Measurements from ENCODE around the gene TBCCD1. TPM values are rescaled to one million over a fixed set of nuclear protein-coding genes. Genes with fewer than 3 reads are reported as not detected.

TBCCD1 gene
- total and polyA plus RNA-seq, 9 donors = 6.9 to 12.4 (median 10.6) TPM

DNA sequence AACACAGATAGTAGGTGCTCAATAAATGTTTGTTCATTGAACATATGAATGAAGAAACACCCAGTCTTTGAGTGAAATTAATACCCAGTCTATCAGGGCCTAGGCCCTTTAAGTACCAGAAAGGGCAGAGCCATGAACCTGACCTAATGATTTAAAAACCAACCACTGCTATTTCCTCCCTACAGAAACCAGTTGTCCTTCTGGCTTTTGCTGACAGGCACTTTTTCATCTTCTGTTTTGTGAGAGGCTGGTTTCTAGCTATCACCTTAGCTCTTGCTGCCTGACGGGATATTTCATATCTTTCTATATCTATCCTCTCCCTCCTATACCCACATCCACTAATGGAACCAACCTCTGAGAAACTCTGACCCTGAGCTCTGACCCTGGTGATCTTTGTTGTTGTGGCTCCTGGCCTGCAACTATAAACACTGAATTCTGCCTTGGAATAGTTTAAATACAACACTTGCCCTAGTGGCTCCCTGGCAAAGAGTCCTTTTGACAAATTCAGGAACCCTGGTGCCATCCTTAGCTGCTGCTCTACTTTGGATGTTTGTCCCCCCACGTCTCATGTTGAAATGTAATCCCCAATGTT, 41.6 kb upstream of the TBCCD1 start:
- intact Hi-C loops (cut with DNase I) = no loop called here
- Histone ChIP-seq H3K27me3 (no peaks in the 10 kb centered on the region), H3K9me3 (no peaks in the 10 kb centered on the region)

DNA sequence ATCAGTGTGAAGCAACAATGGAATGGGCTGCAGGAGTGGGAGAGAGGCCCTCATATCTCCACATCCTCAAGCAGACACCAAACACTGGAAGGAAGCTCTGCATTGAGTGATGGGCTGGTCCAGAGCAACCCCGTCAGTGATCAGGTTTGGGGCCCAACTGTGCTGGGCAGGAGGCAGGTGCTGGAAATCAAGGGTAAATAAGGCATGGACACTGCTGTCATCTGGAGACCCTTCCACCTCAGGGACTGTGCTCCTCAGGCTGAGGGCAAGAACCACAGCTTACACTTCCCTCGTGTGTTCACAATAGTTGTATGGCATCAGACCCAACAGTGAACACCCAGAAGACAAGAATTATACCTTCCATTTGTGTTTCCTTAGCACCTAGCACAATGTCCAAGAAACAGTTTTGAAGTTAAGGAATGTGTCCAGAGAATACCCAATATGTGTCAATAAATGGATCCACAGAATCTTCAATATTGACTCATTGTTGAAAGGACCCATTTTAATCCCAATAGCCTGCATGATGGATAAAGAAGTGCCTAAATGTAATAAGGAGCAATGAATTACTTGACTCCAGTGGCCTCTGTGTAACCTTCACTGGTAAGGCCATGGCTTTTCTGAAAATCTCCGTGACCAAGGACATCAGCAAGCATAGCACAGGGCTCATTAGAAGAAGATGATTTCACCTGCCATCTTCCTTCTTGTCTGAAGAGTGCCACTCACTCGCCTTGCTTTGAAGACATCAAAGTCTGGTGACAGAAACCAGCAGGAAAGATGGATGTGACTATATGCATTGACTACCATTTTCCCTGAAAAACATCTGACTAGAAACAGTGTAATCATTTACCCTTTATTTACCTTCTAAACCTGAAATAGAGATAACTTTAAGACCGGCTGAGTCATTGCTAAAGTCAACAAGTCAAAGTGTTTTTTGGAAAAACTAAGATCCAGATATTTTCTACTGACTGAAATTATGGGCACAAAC, 38.7 kb upstream of the TBCCD1 start:
- Histone ChIP-seq H3K27ac (no peak overlapping the region), H3K4me1 (ENCODE audit: insufficient read depth) (no peaks in the 10 kb centered on the region), H3K36me3 (no peaks in the 10 kb centered on the region), H3K4me3 (no peak overlapping the region), H3K9me3 (no peaks in the 10 kb centered on the region), H3K27me3 (no peaks in the 10 kb centered on the region)
- 71 to 82% (median 81%) methylated on average over 5 of the region's 5 CpGs for WGBS, 3 donors
- DNase-seq = no peak
- intact Hi-C loops (cut with DNase I) = no loop called here
- no peak for TF ChIP-seq CTCF (IDR thresholded peaks at IDR 0.05)

More for the DNA sequence above, 41.6 kb upstream of the TBCCD1 start:
- DNase-seq = no peak
- TF ChIP-seq CTCF (IDR thresholded peaks at IDR 0.05) (no peak), POLR2A (IDR thresholded peaks at IDR 0.05) (no peak), EP300 (IDR thresholded peaks at IDR 0.05) (no peak)
- Histone ChIP-seq H3K4me1 (ENCODE audit: insufficient read depth) (no peaks in the 10 kb centered on the region), H3K27ac (no peak overlapping the region), H3K36me3 (no peaks in the 10 kb centered on the region), H3K4me3 (no peak overlapping the region)
- 59 to 81% (median 68%) methylated on average over 2 of the region's 2 CpGs for WGBS, 3 donors

- intact Hi-C loops (cut with DNase I) = no loop called here
- H3K36me3 ChIP-seq = no peaks in the 10 kb centered on the region
- no peak overlapping the region for H3K4me3 ChIP-seq
These were observed 37.9 kb upstream of the TBCCD1 start for GRCh38 chr3:186605078-186605477.

DNA sequence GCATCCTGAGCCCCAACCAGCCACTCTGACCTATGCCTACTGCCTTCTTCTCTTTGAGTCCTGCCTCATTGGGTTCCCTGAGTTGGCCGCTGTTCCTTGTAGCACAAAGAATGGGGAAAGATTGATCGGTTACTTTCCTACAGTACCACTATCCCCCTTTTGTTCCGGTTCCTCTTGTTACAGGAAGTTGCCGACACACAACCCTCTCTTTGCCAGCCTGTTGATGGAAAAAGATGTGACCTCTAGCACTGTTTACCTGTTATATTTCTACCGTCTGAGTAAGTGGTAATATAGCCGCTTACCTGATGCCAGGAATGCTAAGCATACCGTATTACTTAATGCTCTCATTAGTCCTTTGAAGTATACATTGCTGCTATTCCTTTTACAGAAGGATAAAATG, 36.0 kb upstream of the TBCCD1 start:
- Histone ChIP-seq H3K4me1 (ENCODE audit: insufficient read depth) (no peaks in the 10 kb centered on the region), H3K9me3 (no peaks in the 10 kb centered on the region), H3K27ac (no peak overlapping the region), H3K4me3 (no peak overlapping the region), H3K36me3 (no peaks in the 10 kb centered on the region), H3K27me3 (no peaks in the 10 kb centered on the region)
- no peak for DNase-seq
- 84 to 89% (median 87%) methylated on average over 7 of the region's 7 CpGs for WGBS, 3 donors
- intact Hi-C loops (cut with DNase I) = no loop called here
- no peak for TF ChIP-seq CTCF (IDR thresholded peaks at IDR 0.05)
- no peak for TF ChIP-seq POLR2A (IDR thresholded peaks at IDR 0.05)
- no peak for TF ChIP-seq EP300 (IDR thresholded peaks at IDR 0.05)

More at GRCh38 chr3:186605078-186605477, 37.9 kb upstream of the TBCCD1 start:
- Histone ChIP-seq H3K27ac (no peak overlapping the region), H3K9me3 (no peaks in the 10 kb centered on the region), H3K4me1 (ENCODE audit: insufficient read depth) (no peaks in the 10 kb centered on the region), H3K27me3 (no peaks in the 10 kb centered on the region)
- TF ChIP-seq CTCF (IDR thresholded peaks at IDR 0.05) = no peak
- no peak for TF ChIP-seq EP300 (IDR thresholded peaks at IDR 0.05)
- TF ChIP-seq POLR2A (IDR thresholded peaks at IDR 0.05) = no peak
- DNase-seq = no peak

Data from ovary (tissue), 9 donors.